Gastrocnemius medialis (tissue), 4 donors: ENCODE measurements around the gene KCNG4.

Experiments used
- CTCF ChIP-seq, 5 experiments: fragments of 450-650 bp in 3 of 5; fragments of 200-600 bp in 2 of 5; sonication (generic) in 2 of 5; IDR thresholded peaks in 4 of 5; conservative IDR thresholded peaks in 1 of 5; 1 replicate in 4 of 5; 2 replicates in 1 of 5; pipeline ENCODE4 v1.5.1; 2016 to 2019; ENCODE audit warnings: antibody characterized with exemption in 5 of 5, mild to moderate bottlenecking in 3 of 5, moderate library complexity in 3 of 5
- POLR2A ChIP-seq, 2 donors: fragments of 450-650 bp; IDR thresholded peaks; one replicate each; pipeline ENCODE4 v1.6.1; 2017; ENCODE audit warnings: antibody characterized with exemption in 2 of 2, mild to moderate bottlenecking in 2 of 2, moderate library complexity in 2 of 2

- TF ChIP-seq CTCF (IDR thresholded peaks at IDR 0.05 in 4 of 5, conservative IDR thresholded peaks at IDR 0.05 in 1 of 5) (no peak), POLR2A (IDR thresholded peaks at IDR 0.05) (no peak)
Measured at GRCh38 chr16:84196101-84196500, 43.7 kb downstream of the KCNG4 start.
